Thoracic aorta (tissue), 2 donors: ENCODE results near the gene ZRANB1. TPM values are rescaled to one million over a fixed set of nuclear protein-coding genes. Genes with fewer than 3 reads are reported as not detected.

ENCODE experiments used
- ATAC-seq: fragments of 150-250 bp; one replicate; pipeline ENCODE4 v1.8.0; 2017; ENCODE audit warnings: low read depth; ENCODE audit not compliant: insufficient number of reproducible peaks, low FRiP score
- DNase-seq: peaks from one replicate; pipeline ENCODE4 v3.0.0-alpha.2; 2020; ENCODE audit warnings: low spot score
- H3K27ac ChIP-seq, 2 donors: fragments of 200-600 bp; sonication (generic); 1 replicate in 1 of 2; 2 replicates in 1 of 2; pipeline ENCODE4 v1.5.1; 2016; ENCODE audit warnings: mild to moderate bottlenecking in 2 of 2, moderate library complexity in 2 of 2
- H3K27me3 ChIP-seq: fragments of 200-600 bp; sonication (generic); replicated peaks from 2 replicates; pipeline ENCODE4 v1.6.0; 2016; ENCODE audit warnings: mild to moderate bottlenecking; ENCODE audit not compliant: insufficient read depth
- H3K36me3 ChIP-seq: fragments of 200-600 bp; sonication (generic); one replicate; pipeline ENCODE4 v1.5.1; 2016
- H3K4me1 ChIP-seq, 2 donors: fragments of 200-600 bp; sonication (generic); 1 replicate in 1 of 2; 2 replicates in 1 of 2; pipeline versions ENCODE4 v1.5.1 to v1.6.0; 2016; ENCODE audit warnings: low read depth in 2 of 2, mild to moderate bottlenecking in 1 of 2; ENCODE audit not compliant: control insufficient read depth in 1 of 2
- H3K4me3 ChIP-seq: fragments of 200-600 bp; sonication (generic); 2 replicates; pipeline ENCODE4 v1.5.1; 2016; ENCODE audit warnings: mild to moderate bottlenecking
- H3K9me3 ChIP-seq: fragments of 200-600 bp; sonication (generic); 2 replicates; pipeline ENCODE4 v1.5.1; 2016
- total RNA-seq, 2 donors: library from RNA; depleted of rRNA; stranded (reverse); fragments of >200 nt; gene quantifications; one replicate each; pipeline versions ENCODE4 v1.1.0 to v1.2.3, GENCODE V29; 2016
- TF ChIP-seq, protein P1 (sequence below): fragments of 200-600 bp; sonication (generic); IDR thresholded peaks from one replicate; pipeline ENCODE4 v1.5.1; 2019; ENCODE audit warnings: antibody characterized with exemption

The ZRANB1 gene
- total RNA-seq, 2 donors from 2014 or later: 30.1 to 30.9 TPM

GRCh38 chr10:125011171-125011925 lies 69.4 kb downstream of the ZRANB1 start:
- peak overlapping the region; percentile 93 to 97 for H3K27ac ChIP-seq

DNA sequence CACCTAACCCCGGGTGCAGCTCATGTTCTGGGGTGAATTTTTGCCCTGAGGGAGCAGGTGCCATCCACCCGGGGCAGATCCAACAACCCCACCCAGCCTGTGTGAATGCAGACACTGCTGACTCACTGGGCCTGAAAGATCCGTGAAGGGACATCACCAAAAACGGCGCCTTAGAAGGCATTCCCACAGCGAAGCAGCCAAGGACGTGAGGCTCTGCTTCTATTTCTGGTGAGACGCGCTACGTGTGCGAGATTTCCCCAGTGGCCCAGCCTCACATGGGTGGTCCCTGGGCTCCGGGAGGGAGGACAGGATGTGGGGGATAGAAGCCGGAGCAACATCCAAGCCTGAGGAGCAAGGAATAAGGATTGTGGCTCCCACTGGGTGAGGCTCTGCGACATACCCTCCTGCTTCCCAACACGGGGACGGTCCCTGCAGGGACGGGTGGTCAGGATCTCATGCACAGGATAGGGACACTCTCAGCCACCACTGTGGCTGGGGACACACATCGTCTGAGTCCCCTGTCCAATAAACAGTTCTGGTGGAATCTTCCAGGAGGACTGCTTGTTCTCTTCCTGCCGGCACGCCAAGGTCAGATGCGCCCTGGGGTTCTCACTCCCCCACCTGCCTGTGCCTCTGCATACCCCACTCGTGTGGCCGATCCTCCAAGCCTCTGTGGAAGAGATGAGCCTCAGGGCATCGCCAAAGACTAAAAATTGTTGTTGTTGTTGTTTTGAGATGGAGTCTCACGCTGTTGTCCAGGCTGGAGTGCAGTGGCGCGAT lies 70.2 kb downstream of the ZRANB1 start:
- H3K4me3 ChIP-seq: peak overlapping the region; percentile 8
- H3K4me1 ChIP-seq: peaks cover 36 to 100% of the 10 kb centered on the region in 2 donors
- DNase-seq (peak; percentile 53), ATAC-seq (no peak)
- no peaks in the 10 kb centered on the region for H3K9me3 ChIP-seq
- no peaks in the 10 kb centered on the region for H3K36me3 ChIP-seq
- no peaks in the 10 kb centered on the region for H3K27me3 ChIP-seq
- TF ChIP-seq, protein P1, sequence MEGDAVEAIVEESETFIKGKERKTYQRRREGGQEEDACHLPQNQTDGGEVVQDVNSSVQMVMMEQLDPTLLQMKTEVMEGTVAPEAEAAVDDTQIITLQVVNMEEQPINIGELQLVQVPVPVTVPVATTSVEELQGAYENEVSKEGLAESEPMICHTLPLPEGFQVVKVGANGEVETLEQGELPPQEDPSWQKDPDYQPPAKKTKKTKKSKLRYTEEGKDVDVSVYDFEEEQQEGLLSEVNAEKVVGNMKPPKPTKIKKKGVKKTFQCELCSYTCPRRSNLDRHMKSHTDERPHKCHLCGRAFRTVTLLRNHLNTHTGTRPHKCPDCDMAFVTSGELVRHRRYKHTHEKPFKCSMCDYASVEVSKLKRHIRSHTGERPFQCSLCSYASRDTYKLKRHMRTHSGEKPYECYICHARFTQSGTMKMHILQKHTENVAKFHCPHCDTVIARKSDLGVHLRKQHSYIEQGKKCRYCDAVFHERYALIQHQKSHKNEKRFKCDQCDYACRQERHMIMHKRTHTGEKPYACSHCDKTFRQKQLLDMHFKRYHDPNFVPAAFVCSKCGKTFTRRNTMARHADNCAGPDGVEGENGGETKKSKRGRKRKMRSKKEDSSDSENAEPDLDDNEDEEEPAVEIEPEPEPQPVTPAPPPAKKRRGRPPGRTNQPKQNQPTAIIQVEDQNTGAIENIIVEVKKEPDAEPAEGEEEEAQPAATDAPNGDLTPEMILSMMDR: no peak
- peak overlapping the region; percentile 93 to 97 for H3K27ac ChIP-seq

More at GRCh38 chr10:125011171-125011925, 69.4 kb downstream of the ZRANB1 start:
- Histone ChIP-seq H3K27me3 (no peaks in the 10 kb centered on the region), H3K4me3 (peak overlapping the region; percentile 8), H3K9me3 (no peaks in the 10 kb centered on the region), H3K36me3 (no peaks in the 10 kb centered on the region), H3K4me1 (peaks cover 32 to 100% of the 10 kb centered on the region in 2 donors)
- TF ChIP-seq, protein P1: no peak
- ATAC-seq (no peak), DNase-seq (no peak)

GRCh38 chr10:125012851-125013528 lies 71.1 kb downstream of the ZRANB1 start:
- Histone ChIP-seq H3K27ac (peak overlapping the region; percentile 93 to 97), H3K4me1 (peaks cover 45 to 100% of the 10 kb centered on the region in 2 donors), H3K9me3 (no peaks in the 10 kb centered on the region), H3K27me3 (no peaks in the 10 kb centered on the region), H3K36me3 (no peaks in the 10 kb centered on the region), H3K4me3 (no peak overlapping the region)
- DNase-seq: no peak
- no peak for ATAC-seq
- TF ChIP-seq, protein P1: no peak

DNA sequence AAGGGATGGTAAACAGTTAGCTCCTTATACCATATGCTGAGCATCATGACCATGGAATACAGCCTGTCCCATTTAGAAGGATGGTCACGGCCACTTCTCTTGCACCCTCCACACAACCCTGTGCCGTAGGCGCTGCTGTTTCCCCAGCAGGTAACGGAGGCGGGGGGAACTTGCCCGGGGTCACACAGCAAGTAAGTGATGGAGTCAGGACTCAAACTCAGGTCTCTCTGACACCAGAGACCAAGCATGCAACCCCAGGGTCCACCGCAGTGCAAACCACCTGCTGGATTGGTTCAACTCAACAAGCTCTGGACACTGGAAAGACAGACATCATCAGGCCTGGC lies 71.6 kb downstream of the ZRANB1 start:
- peaks cover 50 to 100% of the 10 kb centered on the region in 2 donors for H3K4me1 ChIP-seq
- H3K27me3 ChIP-seq: no peaks in the 10 kb centered on the region
- no peak overlapping the region for H3K4me3 ChIP-seq
- H3K36me3 ChIP-seq: no peaks in the 10 kb centered on the region
- TF ChIP-seq, protein P1: no peak
- ATAC-seq (no peak), DNase-seq (no peak)
- H3K27ac ChIP-seq: peak overlapping the region; percentile 93 to 97
- no peaks in the 10 kb centered on the region for H3K9me3 ChIP-seq
